H1 (cell line): ENCODE measurements around the gene SIGLEC11. TPM values are rescaled to one million over a fixed set of nuclear protein-coding genes. Genes with fewer than 3 reads are reported as not detected.

Source experiments
- POU5F1 ChIP-seq: IDR thresholded peaks from 2 replicates; pipeline ENCODE4 v1.6.1; 2011; ENCODE audit warnings: low read depth, mild to moderate bottlenecking, low read length, moderate library complexity
- SP2 ChIP-seq: IDR thresholded peaks from 2 replicates; pipeline ENCODE4 v1.6.1; 2012; ENCODE audit warnings: mild to moderate bottlenecking, low read length, inconsistent platforms
- SUZ12 ChIP-seq: fragments of 200-600 bp; sonication (generic); IDR thresholded peaks from 2 replicates; pipeline ENCODE4 v1.6.1; 2012; ENCODE audit warnings: mild to moderate bottlenecking, inconsistent platforms, low read length, moderate library complexity, mixed read lengths
- YY1 ChIP-seq: IDR thresholded peaks from 2 replicates; pipeline ENCODE4 v1.6.1; 2011; ENCODE audit warnings: low read depth, mild to moderate bottlenecking, low read length
- polyA plus RNA-seq, 7 experiments: library from polyadenylated mRNA; depleted of rRNA in 3 of 7; stranded (reverse) in 5 of 7; unstranded in 2 of 7; fragments of >200 nt in 5 of 7; fragments of 200-250 nt in 2 of 7; gene quantifications; 1 replicate in 5 of 7; 2 replicates in 1 of 7; 4 replicates in 1 of 7; pipeline versions ENCODE4 v1.2.1 to v1.2.3, GENCODE V29; 2011 to 2013; ENCODE audit warnings: missing spikeins in 2 of 7, mixed read lengths in 2 of 7
- total RNA-seq: library from RNA; stranded (reverse); fragmentation: NEBNext Ultra II Directional; extraction: Animal tissue kit (Norgen Biotek cat#: 25700); gene quantifications from 2 replicates; pipeline ENCODE4 v1.2.1, GENCODE V29; 2021
- TF ChIP-seq, protein P1 (sequence below): fragments of 300-600 bp; sonication (generic); IDR thresholded peaks from 2 replicates; pipeline ENCODE4 v1.7.1; 2012; ENCODE audit warnings: low read length, moderate library complexity, mild to moderate bottlenecking, inconsistent platforms; ENCODE audit not compliant: insufficient replicate concordance

The SIGLEC11 gene
- total and polyA plus RNA-seq, 2 of the 8 experiments (the other 6 are each of a cell fraction or from before 2014, with no cell fraction given), result 0.18 TPM; not detected in 1

- TF ChIP-seq YY1 (no peak), SP2 (no peak), SUZ12 (no peak), POU5F1 (no peak)
- TF ChIP-seq, protein P1, sequence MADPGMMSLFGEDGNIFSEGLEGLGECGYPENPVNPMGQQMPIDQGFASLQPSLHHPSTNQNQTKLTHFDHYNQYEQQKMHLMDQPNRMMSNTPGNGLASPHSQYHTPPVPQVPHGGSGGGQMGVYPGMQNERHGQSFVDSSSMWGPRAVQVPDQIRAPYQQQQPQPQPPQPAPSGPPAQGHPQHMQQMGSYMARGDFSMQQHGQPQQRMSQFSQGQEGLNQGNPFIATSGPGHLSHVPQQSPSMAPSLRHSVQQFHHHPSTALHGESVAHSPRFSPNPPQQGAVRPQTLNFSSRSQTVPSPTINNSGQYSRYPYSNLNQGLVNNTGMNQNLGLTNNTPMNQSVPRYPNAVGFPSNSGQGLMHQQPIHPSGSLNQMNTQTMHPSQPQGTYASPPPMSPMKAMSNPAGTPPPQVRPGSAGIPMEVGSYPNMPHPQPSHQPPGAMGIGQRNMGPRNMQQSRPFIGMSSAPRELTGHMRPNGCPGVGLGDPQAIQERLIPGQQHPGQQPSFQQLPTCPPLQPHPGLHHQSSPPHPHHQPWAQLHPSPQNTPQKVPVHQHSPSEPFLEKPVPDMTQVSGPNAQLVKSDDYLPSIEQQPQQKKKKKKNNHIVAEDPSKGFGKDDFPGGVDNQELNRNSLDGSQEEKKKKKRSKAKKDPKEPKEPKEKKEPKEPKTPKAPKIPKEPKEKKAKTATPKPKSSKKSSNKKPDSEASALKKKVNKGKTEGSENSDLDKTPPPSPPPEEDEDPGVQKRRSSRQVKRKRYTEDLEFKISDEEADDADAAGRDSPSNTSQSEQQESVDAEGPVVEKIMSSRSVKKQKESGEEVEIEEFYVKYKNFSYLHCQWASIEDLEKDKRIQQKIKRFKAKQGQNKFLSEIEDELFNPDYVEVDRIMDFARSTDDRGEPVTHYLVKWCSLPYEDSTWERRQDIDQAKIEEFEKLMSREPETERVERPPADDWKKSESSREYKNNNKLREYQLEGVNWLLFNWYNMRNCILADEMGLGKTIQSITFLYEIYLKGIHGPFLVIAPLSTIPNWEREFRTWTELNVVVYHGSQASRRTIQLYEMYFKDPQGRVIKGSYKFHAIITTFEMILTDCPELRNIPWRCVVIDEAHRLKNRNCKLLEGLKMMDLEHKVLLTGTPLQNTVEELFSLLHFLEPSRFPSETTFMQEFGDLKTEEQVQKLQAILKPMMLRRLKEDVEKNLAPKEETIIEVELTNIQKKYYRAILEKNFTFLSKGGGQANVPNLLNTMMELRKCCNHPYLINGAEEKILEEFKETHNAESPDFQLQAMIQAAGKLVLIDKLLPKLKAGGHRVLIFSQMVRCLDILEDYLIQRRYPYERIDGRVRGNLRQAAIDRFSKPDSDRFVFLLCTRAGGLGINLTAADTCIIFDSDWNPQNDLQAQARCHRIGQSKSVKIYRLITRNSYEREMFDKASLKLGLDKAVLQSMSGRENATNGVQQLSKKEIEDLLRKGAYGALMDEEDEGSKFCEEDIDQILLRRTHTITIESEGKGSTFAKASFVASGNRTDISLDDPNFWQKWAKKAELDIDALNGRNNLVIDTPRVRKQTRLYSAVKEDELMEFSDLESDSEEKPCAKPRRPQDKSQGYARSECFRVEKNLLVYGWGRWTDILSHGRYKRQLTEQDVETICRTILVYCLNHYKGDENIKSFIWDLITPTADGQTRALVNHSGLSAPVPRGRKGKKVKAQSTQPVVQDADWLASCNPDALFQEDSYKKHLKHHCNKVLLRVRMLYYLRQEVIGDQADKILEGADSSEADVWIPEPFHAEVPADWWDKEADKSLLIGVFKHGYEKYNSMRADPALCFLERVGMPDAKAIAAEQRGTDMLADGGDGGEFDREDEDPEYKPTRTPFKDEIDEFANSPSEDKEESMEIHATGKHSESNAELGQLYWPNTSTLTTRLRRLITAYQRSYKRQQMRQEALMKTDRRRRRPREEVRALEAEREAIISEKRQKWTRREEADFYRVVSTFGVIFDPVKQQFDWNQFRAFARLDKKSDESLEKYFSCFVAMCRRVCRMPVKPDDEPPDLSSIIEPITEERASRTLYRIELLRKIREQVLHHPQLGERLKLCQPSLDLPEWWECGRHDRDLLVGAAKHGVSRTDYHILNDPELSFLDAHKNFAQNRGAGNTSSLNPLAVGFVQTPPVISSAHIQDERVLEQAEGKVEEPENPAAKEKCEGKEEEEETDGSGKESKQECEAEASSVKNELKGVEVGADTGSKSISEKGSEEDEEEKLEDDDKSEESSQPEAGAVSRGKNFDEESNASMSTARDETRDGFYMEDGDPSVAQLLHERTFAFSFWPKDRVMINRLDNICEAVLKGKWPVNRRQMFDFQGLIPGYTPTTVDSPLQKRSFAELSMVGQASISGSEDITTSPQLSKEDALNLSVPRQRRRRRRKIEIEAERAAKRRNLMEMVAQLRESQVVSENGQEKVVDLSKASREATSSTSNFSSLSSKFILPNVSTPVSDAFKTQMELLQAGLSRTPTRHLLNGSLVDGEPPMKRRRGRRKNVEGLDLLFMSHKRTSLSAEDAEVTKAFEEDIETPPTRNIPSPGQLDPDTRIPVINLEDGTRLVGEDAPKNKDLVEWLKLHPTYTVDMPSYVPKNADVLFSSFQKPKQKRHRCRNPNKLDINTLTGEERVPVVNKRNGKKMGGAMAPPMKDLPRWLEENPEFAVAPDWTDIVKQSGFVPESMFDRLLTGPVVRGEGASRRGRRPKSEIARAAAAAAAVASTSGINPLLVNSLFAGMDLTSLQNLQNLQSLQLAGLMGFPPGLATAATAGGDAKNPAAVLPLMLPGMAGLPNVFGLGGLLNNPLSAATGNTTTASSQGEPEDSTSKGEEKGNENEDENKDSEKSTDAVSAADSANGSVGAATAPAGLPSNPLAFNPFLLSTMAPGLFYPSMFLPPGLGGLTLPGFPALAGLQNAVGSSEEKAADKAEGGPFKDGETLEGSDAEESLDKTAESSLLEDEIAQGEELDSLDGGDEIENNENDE, result no peak
- TF ChIP-seq, all 59 proteins: peak for 0
These were observed 29.5 kb downstream of the SIGLEC11 start (continued) for GRCh38 chr19:49931293-49932040.
